Ovary (tissue), 9 donors: ENCODE results near the gene CCR2. TPM values are rescaled to one million over a fixed set of nuclear protein-coding genes. Genes with fewer than 3 reads are reported as not detected.

Experiments used
- DNase-seq, 5 donors: peaks; one replicate each; pipeline ENCODE4 v3.0.0-alpha.2; 2019 to 2020
- H3K27ac ChIP-seq, 2 donors: fragments of 200-600 bp; one replicate each; pipeline versions ENCODE4 v1.5.1 to v1.8.0; 2019 to 2022
- H3K27me3 ChIP-seq: fragments of 200-600 bp; one replicate; pipeline ENCODE4 v1.8.0; 2022
- H3K36me3 ChIP-seq: fragments of 200-600 bp; sonication (generic); one replicate; pipeline ENCODE4 v1.5.1; 2019
- H3K4me1 ChIP-seq: one replicate; pipeline ENCODE4 v1.8.1; 2013; ENCODE audit warnings: mild to moderate bottlenecking, moderate library complexity; ENCODE audit not compliant: insufficient read depth
- H3K4me3 ChIP-seq: fragments of 200-600 bp; sonication (generic); one replicate; pipeline ENCODE4 v1.5.1; 2017
- H3K9me3 ChIP-seq, 2 donors: fragments of 200-600 bp in 1 of 2; sonication (generic) in 1 of 2; one replicate each; pipeline versions ENCODE4 v1.5.1 to v1.8.1; 2013 to 2019; ENCODE audit warnings: mild to moderate bottlenecking in 1 of 2, moderate library complexity in 1 of 2
- CTCF ChIP-seq, 3 donors: fragments of 450-650 bp in 2 of 3; fragments of 200-600 bp in 1 of 3; IDR thresholded peaks; one replicate each; pipeline versions ENCODE4 v1.5.1 to v1.8.0; 2016 to 2022; ENCODE audit warnings: antibody characterized with exemption in 3 of 3, mild to moderate bottlenecking in 1 of 3
- EP300 ChIP-seq: sonication (generic); formaldehyde crosslinking; IDR thresholded peaks from one replicate; pipeline ENCODE4 v1.6.1; 2017; ENCODE audit warnings: antibody characterized with exemption
- POLR2A ChIP-seq: fragments of 450-650 bp; IDR thresholded peaks from one replicate; pipeline ENCODE4 v1.6.1; 2017; ENCODE audit warnings: antibody characterized with exemption, mild to moderate bottlenecking, moderate library complexity
- WGBS, 3 donors: extraction: QIAGEN DNeasy Blood & Tissue Kit in 1 of 3; methylation state at CpG; one replicate each; pipeline versions ENCODE4 v1.1.5 to v1.1.7; 2013 to 2017; 5-methylcytosine and 5-hydroxymethylcytosine counted together
- intact Hi-C, 4 donors: fragments of 100-400 bp; cut with DNase I; formaldehyde crosslinking; loops; one replicate each; pipeline versions ENCODE4 v1.11.0 to v1.15.1; 2022 to 2023
- polyA plus RNA-seq, 2 donors: library from polyadenylated mRNA; stranded (reverse); fragments of 200-250 nt in 1 of 2; fragments of 350-450 nt in 1 of 2; fragmentation: Illumina TruSeq in 1 of 2; extraction: RNeasy Lipid Tissue Mini Kit (QIAGEN cat#74804) in 1 of 2; gene quantifications; one replicate each; pipeline ENCODE4 v1.2.3, GENCODE V29; 2013 to 2014
- total RNA-seq, 7 donors: library from RNA; depleted of rRNA in 2 of 7; stranded (reverse); fragments of >200 nt in 2 of 7; fragmentation: NEBNext Ultra II Directional in 3 of 7; extraction: Animal tissue kit (Norgen Biotek cat#: 25700) in 3 of 7; gene quantifications; one replicate each; pipeline versions ENCODE4 v1.1.0 to v1.2.4, GENCODE V29; 2016 to 2023
- donor health status: DM: no; HTN: no; CAD: no; lungs with moderate emphysema.
- donor health status: DM: no; HTN: no; CAD: no.
- donor health status: Bipolar disorder and iron deficiency.
- donor health status: DM: yes; HTN: yes; CAD: no.
- donor health status: DM: no; HTN: no; CAD: no.
- donor health status: DM: yes; HTN: yes; CAD: no.

Gene CCR2
- total and polyA plus RNA-seq, 9 donors = 0.34 to 6.0 (median 0.43) TPM

- Histone ChIP-seq H3K36me3 (no peaks in the 10 kb centered on the region), H3K4me3 (no peak overlapping the region), H3K27ac (no peak overlapping the region), H3K4me1 (no peaks in the 10 kb centered on the region), H3K27me3 (no peaks in the 10 kb centered on the region), H3K9me3 (no peaks in the 10 kb centered on the region)
- DNase-seq = no peak
- WGBS, 3 donors = 43 to 59% (median 54%) methylated on average over 6 of the region's 6 CpGs
- intact Hi-C loops = no loop called here
- TF ChIP-seq CTCF (IDR thresholded peaks at IDR 0.05) (no peak), EP300 (no peak), POLR2A (no peak)
These were observed 42.0 kb downstream of the CCR2 start for GRCh38 chr3:46395766-46396530.

GRCh38 chr3:46397111-46397510 lies 43.2 kb downstream of the CCR2 start:
- Histone ChIP-seq H3K4me1 (no peaks in the 10 kb centered on the region), H3K4me3 (no peak overlapping the region), H3K9me3 (no peaks in the 10 kb centered on the region), H3K27ac (no peak overlapping the region), H3K36me3 (no peaks in the 10 kb centered on the region), H3K27me3 (no peaks in the 10 kb centered on the region)
- TF ChIP-seq CTCF (IDR thresholded peaks at IDR 0.05) (no peak), POLR2A (no peak), EP300 (no peak)
- 74 to 84% (median 80%) methylated on average over 7 of the region's 7 CpGs for whole genome bisulfite sequencing, 3 donors
- intact Hi-C loops = no loop called here
- no peak for DNase-seq

- Histone ChIP-seq H3K27me3 (no peaks in the 10 kb centered on the region), H3K27ac (no peak overlapping the region), H3K4me3 (no peak overlapping the region), H3K9me3 (no peaks in the 10 kb centered on the region), H3K36me3 (no peaks in the 10 kb centered on the region), H3K4me1 (no peaks in the 10 kb centered on the region)
- 87 to 93% (median 92%) methylated on average over 6 of the region's 6 CpGs for WGBS, 3 donors
- TF ChIP-seq CTCF (IDR thresholded peaks at IDR 0.05) (no peak), EP300 (no peak), POLR2A (no peak)
- DNase-seq = no peak
- intact Hi-C loops = no loop called here
These were observed 44.5 kb downstream of the CCR2 start for GRCh38 chr3:46398186-46398955.

- no peaks in the 10 kb centered on the region for H3K27me3 ChIP-seq
- intact Hi-C loops = no loop called here
- no peaks in the 10 kb centered on the region for H3K36me3 ChIP-seq
- H3K4me1 ChIP-seq = no peaks in the 10 kb centered on the region
- H3K27ac ChIP-seq = no peak overlapping the region
- TF ChIP-seq CTCF (IDR thresholded peaks at IDR 0.05) (no peak), EP300 (no peak), POLR2A (no peak)
- H3K9me3 ChIP-seq = no peaks in the 10 kb centered on the region
- 68 to 88% (median 79%) methylated on average over 2 of the region's 2 CpGs for WGBS, 3 donors
- DNase-seq = no peak
- H3K4me3 ChIP-seq = no peak overlapping the region
These were observed 45.2 kb downstream of the CCR2 start for GRCh38 chr3:46399098-46399497.
